IMR-90 (cell line): ENCODE measurements around the gene PGGHG. TPM values are rescaled to one million over a fixed set of nuclear protein-coding genes. Genes with fewer than 3 reads are reported as not detected.
A peak's percentile ranks its signal among the peaks of the same experiment; 100 is the strongest.
"Not testable (repeated sequence)": the region's sequence is repeated elsewhere in the genome, so short reads cannot be mapped to it uniquely, and the experiment has no call there.

ENCODE experiments used
- ATAC-seq: fragments of 200-7000 bp; cut with Tn5 transposase; 2 replicates; pipeline ENCODE4 v1.9.1; 2020; ENCODE audit warnings: low read depth, mild to moderate bottlenecking, moderate library complexity
- BruUV-seq: library from RNA; stranded (reverse); fragments of 400-500 nt; replicated peaks from 2 replicates; lab custom pipeline; 2021; lab: Mats Ljungman, UMichigan
- CTCF ChIA-PET: fragments of 300-600 bp; formaldehyde crosslinking; extraction: SDS; loops from one replicate; lab custom pipeline; 2021; ENCODE audit warnings: antibody characterized with exemption; lab: Yijun Ruan, JAX
- POLR2A ChIA-PET: fragments of 300-600 bp; sonication (Branson Sonifier 250); formaldehyde crosslinking; loops from one replicate; lab custom pipeline; 2022; ENCODE audit warnings: antibody characterized with exemption; ENCODE audit not compliant: unreplicated experiment; lab: Charles Lee
- DNase-seq: peaks from one replicate; pipeline ENCODE4 v3.0.0; 2013
- H2AFZ ChIP-seq: replicated peaks from 2 replicates; pipeline ENCODE3; 2013; ENCODE audit warnings: low read length, mild to moderate bottlenecking; ENCODE audit not compliant: poor library complexity
- H2AK5ac ChIP-seq: 2 replicates; pipeline ENCODE4 v1.6.1; 2013; ENCODE audit warnings: low read depth, low read length, inconsistent platforms
- H2AK9ac ChIP-seq: replicated peaks from 2 replicates; pipeline ENCODE3; 2013; ENCODE audit warnings: mild to moderate bottlenecking, low read depth, low read length, moderate library complexity; ENCODE audit not compliant: poor library complexity
- H2BK120ac ChIP-seq: 2 replicates; pipeline ENCODE4 v1.6.1; 2013; ENCODE audit warnings: low read depth, low read length, inconsistent platforms
- H2BK15ac ChIP-seq: 3 replicates; pipeline ENCODE4 v1.6.1; 2013; ENCODE audit warnings: low read depth, low read length, inconsistent platforms
- H2BK20ac ChIP-seq: 2 replicates; pipeline ENCODE4 v1.6.1; 2013; ENCODE audit warnings: low read depth, mild to moderate bottlenecking, inconsistent platforms, low read length, moderate library complexity
- H2BK5ac ChIP-seq: 2 replicates; pipeline ENCODE4 v1.6.1; 2013; ENCODE audit warnings: mild to moderate bottlenecking, low read depth, low read length, inconsistent platforms; ENCODE audit not compliant: poor library complexity, severe bottlenecking
- H3K14ac ChIP-seq: replicated peaks from 2 replicates; pipeline ENCODE4 v1.6.1; 2013; ENCODE audit warnings: low read depth, low read length, inconsistent platforms
- H3K18ac ChIP-seq: 2 replicates; pipeline ENCODE4 v1.6.1; 2013; ENCODE audit warnings: low read depth, low read length, control low read depth
- H3K23ac ChIP-seq: 2 replicates; pipeline ENCODE4 v1.6.1; 2013; ENCODE audit warnings: low read depth, low read length, inconsistent platforms
- H3K27ac ChIP-seq: 2 replicates; pipeline ENCODE4 v1.5.1; 2013; ENCODE audit warnings: mild to moderate bottlenecking, control low read depth, low read length; ENCODE audit not compliant: insufficient read depth
- H3K27me3 ChIP-seq: 2 replicates; pipeline ENCODE4 v1.6.1; 2013; ENCODE audit warnings: low read length; ENCODE audit not compliant: control insufficient read depth, insufficient read depth
- H3K36me3 ChIP-seq: 2 replicates; pipeline ENCODE4 v1.6.1; 2013; ENCODE audit warnings: low read length, mixed read lengths; ENCODE audit not compliant: control insufficient read depth, insufficient read depth
- H3K4ac ChIP-seq: 2 replicates; pipeline ENCODE4 v1.6.1; 2013; ENCODE audit warnings: low read depth, low read length, inconsistent platforms
- H3K4me1 ChIP-seq: 2 replicates; pipeline ENCODE4 v1.6.1; 2013; ENCODE audit warnings: low read length, mixed read lengths; ENCODE audit not compliant: control insufficient read depth, insufficient read depth
- H3K4me2 ChIP-seq: 2 replicates; pipeline ENCODE4 v1.6.1; 2013; ENCODE audit warnings: low read depth, mild to moderate bottlenecking, control low read depth, low read length, moderate library complexity
- H3K4me3 ChIP-seq: 2 replicates; pipeline ENCODE4 v1.5.1; 2013; ENCODE audit warnings: low read depth, mild to moderate bottlenecking, control low read depth, low read length, moderate library complexity; ENCODE audit not compliant: insufficient read depth
- H3K56ac ChIP-seq: 2 replicates; pipeline ENCODE4 v1.6.1; 2013; ENCODE audit warnings: low read length, inconsistent platforms; ENCODE audit not compliant: insufficient read depth; ENCODE audit errors: extremely low read depth
- H3K79me1 ChIP-seq, 2 experiments: 2 replicates each; pipeline ENCODE4 v1.6.1; 2013; ENCODE audit warnings: low read length in 2 of 2, inconsistent platforms in 1 of 2, low read depth in 1 of 2
- H3K9ac ChIP-seq: 2 replicates; pipeline ENCODE4 v1.6.1; 2013; ENCODE audit warnings: low read depth, low read length, control low read depth
- H3K9me1 ChIP-seq: 2 replicates; pipeline ENCODE4 v1.6.1; 2013; ENCODE audit warnings: low read length, inconsistent platforms; ENCODE audit not compliant: insufficient read depth
- H3K9me3 ChIP-seq: 2 replicates; pipeline ENCODE4 v1.6.1; 2013; ENCODE audit warnings: low read length; ENCODE audit not compliant: control insufficient read depth, insufficient read depth
- H4K20me1 ChIP-seq: 2 replicates; pipeline ENCODE4 v1.6.1; 2013; ENCODE audit warnings: low read length, inconsistent platforms; ENCODE audit not compliant: insufficient read depth
- H4K5ac ChIP-seq: 2 replicates; pipeline ENCODE4 v1.6.1; 2013; ENCODE audit warnings: mild to moderate bottlenecking, low read depth, low read length, control low read depth
- H4K8ac ChIP-seq, 2 experiments: 2 replicates each; pipeline ENCODE4 v1.6.1; 2013; ENCODE audit warnings: low read depth in 2 of 2, low read length in 2 of 2, control low read depth in 1 of 2, inconsistent platforms in 1 of 2
- H4K91ac ChIP-seq: 2 replicates; pipeline ENCODE4 v1.6.1; 2013; ENCODE audit warnings: low read depth, low read length, inconsistent platforms; ENCODE audit not compliant: insufficient read depth
- WGBS, 2 experiments: methylation state at CpG; one replicate each; pipeline versions ENCODE4 v1.1.5 to v1.1.7; 2013; ENCODE audit warnings: missing lambda C conversion rate in 2 of 2; ENCODE audit not compliant: insufficient read length in 1 of 2; ENCODE audit errors: extremely low coverage in 2 of 2; 5-methylcytosine and 5-hydroxymethylcytosine counted together
- dilution Hi-C: fragments of 300-500 bp; cut with HindIII; formaldehyde crosslinking; loops from one replicate; pipeline ENCODE4 v1.14.3; 2018; ENCODE audit warnings: low sequenced_read_pairs; ENCODE audit not compliant: unreplicated experiment
- in situ Hi-C: fragments of 300-500 bp; cut with MboI; formaldehyde crosslinking; loops from 3 replicates; pipeline ENCODE4 v1.14.3; 2019; ENCODE audit warnings: low sequenced_read_pairs, inconsistent platforms, mixed read lengths
- intact Hi-C: fragments of 100-400 bp; cut with micrococcal nuclease; formaldehyde crosslinking; loops from 2 replicates; pipeline ENCODE4 v1.10.0; 2022
- polyA plus RNA-seq, 3 experiments: library from polyadenylated mRNA; depleted of rRNA; stranded (reverse); fragments of >200 nt; gene quantifications; 2 replicates each; pipeline ENCODE4 v1.2.3, GENCODE V29; 2012; ENCODE audit warnings: low replicate concordance in 1 of 3
- total RNA-seq: library from RNA; depleted of rRNA; stranded (reverse); fragments of >200 nt; gene quantifications from 2 replicates; pipeline ENCODE4 v1.2.3, GENCODE V29; 2012
- TF ChIP-seq, protein P1 (sequence below): conservative IDR thresholded peaks from 2 replicates; pipeline ENCODE4 v1.5.1; 2012; ENCODE audit warnings: mild to moderate bottlenecking, low read depth, low read length, improper control_type of control experiment

The PGGHG gene
- total and polyA plus RNA-seq, 2 of the 4 experiments (the other 2 are of a cell fraction): 1.8 to 17.0 TPM

DNA sequence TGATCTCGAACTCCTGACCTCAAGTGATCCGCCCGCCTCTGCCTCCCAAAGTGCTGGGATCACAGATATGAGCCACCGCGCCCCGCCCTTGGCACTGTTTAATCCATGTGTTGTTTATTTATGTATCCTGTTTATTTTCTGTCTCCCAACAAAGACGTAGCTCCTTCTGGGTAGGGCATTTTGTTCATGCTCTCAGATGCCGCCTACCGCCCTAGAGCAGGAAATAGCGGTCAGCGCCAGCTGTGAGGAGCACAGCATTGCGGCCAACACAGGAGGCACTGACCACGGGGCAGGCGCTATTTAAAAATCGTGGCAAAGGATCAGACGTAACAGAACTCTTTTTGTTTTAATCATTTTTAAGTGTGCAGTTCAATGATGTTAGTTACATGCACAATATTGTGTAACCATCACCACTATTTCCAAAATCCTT, 20.2 kb upstream of the PGGHG start:
- 60% methylated on average over 1 of the region's 16 CpGs; no CpG with 5 or more reads in 1 of the 2 experiments for WGBS, 2 experiments
- H2AK9ac ChIP-seq, H3K9me3 ChIP-seq, H2BK15ac ChIP-seq, BruUV-seq, H2BK120ac ChIP-seq, H3K79me1 ChIP-seq, intact Hi-C loops, H3K4ac ChIP-seq, H2BK5ac ChIP-seq, H4K91ac ChIP-seq, H2AK5ac ChIP-seq, H3K36me3 ChIP-seq, H3K27ac ChIP-seq, dilution Hi-C loops, in situ Hi-C loops, H3K9me1 ChIP-seq, H4K8ac ChIP-seq, H3K23ac ChIP-seq, H3K14ac ChIP-seq, H4K5ac ChIP-seq, H3K18ac ChIP-seq, H3K56ac ChIP-seq, H2BK20ac ChIP-seq, H4K20me1 ChIP-seq, H3K9ac ChIP-seq, H3K4me1 ChIP-seq, CTCF ChIA-PET: not testable (repeated sequence)
- peak overlapping the region; percentile 15; the same call in 1 of the 2 replicates for H3K4me3 ChIP-seq
- peaks cover 32% of the 10 kb centered on the region for H3K27me3 ChIP-seq
- TF ChIP-seq, protein P1, sequence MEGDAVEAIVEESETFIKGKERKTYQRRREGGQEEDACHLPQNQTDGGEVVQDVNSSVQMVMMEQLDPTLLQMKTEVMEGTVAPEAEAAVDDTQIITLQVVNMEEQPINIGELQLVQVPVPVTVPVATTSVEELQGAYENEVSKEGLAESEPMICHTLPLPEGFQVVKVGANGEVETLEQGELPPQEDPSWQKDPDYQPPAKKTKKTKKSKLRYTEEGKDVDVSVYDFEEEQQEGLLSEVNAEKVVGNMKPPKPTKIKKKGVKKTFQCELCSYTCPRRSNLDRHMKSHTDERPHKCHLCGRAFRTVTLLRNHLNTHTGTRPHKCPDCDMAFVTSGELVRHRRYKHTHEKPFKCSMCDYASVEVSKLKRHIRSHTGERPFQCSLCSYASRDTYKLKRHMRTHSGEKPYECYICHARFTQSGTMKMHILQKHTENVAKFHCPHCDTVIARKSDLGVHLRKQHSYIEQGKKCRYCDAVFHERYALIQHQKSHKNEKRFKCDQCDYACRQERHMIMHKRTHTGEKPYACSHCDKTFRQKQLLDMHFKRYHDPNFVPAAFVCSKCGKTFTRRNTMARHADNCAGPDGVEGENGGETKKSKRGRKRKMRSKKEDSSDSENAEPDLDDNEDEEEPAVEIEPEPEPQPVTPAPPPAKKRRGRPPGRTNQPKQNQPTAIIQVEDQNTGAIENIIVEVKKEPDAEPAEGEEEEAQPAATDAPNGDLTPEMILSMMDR: 0 out of 2 replicates have a peak, but pooled peaks have one; percentile 17
- POLR2A ChIA-PET: interaction anchor here (0.5 kb wide), 2 partner anchors 18 to 38 kb away, joined by 3 read pairs; no protein-coding TSS in a partner anchor
- peak; percentile 44 for DNase-seq
- ATAC-seq: peak; percentile 91
- H2AFZ ChIP-seq: peak overlapping the region; percentile 61
- peak overlapping the region; percentile 76; the same call in 1 of the 2 replicates for H3K4me2 ChIP-seq
